Left ventricle myocardium superior (tissue), 1 donor: Measurements from ENCODE around the gene COL1A1. TPM values are rescaled to one million over a fixed set of nuclear protein-coding genes. Genes with fewer than 3 reads are reported as not detected.
A peak's percentile ranks its signal among the peaks of the same experiment; 100 is the strongest.

Source experiments
- ATAC-seq: fragments of 200-7000 bp; cut with Tn5 transposase; one replicate; pipeline ENCODE4 v1.9.1; 2020; ENCODE audit warnings: mild to moderate bottlenecking, moderate library complexity
- DNase-seq: peaks from one replicate; pipeline ENCODE4 v3.0.0-alpha.2; 2020
- intact Hi-C: fragments of 100-400 bp; cut with micrococcal nuclease; formaldehyde crosslinking; loops from one replicate; pipeline ENCODE4 v1.11.0; 2022
- total RNA-seq: library from RNA; stranded (reverse); fragmentation: NEBNext Ultra II Directional; extraction: Animal tissue kit (Norgen Biotek cat#: 25700); gene quantifications from one replicate; pipeline ENCODE4 v1.2.1, GENCODE V29; 2021
- donor health status: DM: no; HTN: yes; CAD: no; lungs with severe emphysema.

COL1A1 gene
- total RNA-seq, 1 donor from 2014 or later, result 26.8 TPM

DNA sequence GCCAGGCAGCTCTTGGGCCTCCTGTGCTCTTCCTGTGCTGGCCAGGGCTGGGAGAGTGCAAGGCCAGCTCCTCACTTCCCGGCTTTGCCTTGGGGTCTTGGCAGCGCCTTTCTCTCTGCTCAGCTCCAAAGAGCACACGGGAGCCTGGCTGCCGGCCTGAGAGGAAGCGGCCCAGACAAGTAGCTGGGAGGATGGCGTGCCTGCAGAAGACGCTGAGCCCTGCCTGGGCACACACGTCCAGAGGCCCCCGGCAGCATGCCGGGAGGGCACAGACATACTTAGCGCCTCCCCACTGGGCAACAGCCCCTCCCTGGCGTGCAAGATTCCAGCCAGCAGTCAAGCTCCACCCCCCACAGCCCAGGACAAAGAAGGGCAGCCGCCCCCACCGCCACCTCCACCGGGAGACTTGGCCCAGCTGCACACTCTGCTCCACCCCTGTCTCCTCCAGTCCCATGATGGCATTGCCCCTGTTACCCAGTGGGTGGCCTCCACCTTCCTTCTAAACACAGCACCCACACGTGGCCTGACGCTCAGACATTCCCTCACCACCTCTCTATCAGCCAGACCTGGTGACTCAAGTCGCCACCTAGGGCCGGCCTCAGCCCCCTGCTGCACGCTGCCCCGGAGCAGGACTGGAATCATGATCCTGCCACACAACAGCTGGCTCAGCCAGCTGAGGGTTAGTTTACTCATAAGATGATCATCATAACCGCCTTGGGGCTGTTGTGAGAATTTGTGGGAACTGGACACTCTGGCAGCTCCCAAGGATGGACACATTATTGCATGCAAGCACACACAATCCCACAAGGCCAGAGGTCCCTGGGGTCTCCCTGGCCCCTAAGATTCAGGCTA, 23.2 kb downstream of the COL1A1 start:
- intact Hi-C loops, result no loop called here
- ATAC-seq, result peak; percentile 87

DNA sequence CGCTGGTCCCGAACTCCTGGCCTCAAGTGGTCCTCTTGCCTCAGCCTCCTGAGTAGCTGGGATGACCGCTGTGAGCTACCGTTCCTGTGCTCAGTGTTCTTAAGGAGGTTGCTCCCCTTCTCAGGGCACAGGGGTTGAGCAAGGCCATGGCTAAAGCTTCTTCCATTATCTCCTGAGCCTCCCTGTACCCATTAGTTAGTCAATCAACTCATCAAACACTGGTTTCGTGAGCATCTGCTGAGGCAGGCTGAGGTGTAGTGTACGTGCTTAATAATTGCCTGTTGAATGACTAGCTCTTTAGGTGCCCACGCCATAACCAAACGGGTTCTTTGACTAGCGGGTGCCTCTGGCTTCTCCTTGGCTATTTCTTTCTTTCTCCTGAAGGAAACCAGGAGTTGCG, 24.0 kb downstream of the COL1A1 start:
- intact Hi-C loops, result no loop called here
- ATAC-seq, result no peak
- no peak for DNase-seq

More for the DNA sequence above, 23.2 kb downstream of the COL1A1 start:
- DNase-seq, result peak; percentile 89

DNA sequence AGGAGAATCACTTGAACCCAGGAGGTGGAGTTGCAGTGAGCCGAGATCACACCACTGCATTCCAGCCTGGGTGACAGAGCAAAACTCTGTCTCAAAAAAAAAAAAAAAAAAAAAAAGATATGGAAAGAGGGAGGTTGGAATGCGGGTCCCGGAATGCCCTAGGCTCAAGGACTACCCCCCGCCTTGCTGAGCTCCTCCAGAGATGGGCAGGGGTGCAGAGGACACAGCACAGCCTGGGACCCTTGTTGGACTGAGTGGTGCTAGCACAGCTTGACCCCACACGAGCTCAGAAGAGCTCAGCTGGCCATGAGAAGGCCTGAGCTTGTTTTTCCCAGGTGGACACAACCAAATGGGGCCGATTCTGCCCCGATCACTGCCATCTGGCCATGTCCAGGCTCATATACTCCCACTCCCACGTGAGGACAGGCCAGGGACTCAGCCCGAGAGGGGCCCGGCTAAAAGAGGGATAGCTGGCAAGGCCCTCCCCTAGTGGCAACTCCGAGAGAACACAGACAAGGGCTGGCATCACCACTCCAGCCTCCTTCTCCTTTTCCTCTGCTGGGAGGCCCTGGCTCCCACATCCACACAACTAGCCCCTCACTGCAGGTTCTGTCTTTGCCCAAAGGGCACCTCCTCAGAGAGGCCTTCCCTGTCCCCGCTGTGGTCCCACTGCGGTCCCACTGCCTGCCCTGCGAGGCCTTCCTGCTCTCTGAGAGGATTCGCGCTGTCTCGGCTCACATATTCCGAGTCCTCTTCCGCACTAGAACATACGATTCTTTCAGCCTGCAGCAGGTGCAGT, 24.7 kb downstream of the COL1A1 start:
- DNase-seq (no peak), ATAC-seq (peak; percentile 7)
- intact Hi-C loops, result no loop called here

DNA sequence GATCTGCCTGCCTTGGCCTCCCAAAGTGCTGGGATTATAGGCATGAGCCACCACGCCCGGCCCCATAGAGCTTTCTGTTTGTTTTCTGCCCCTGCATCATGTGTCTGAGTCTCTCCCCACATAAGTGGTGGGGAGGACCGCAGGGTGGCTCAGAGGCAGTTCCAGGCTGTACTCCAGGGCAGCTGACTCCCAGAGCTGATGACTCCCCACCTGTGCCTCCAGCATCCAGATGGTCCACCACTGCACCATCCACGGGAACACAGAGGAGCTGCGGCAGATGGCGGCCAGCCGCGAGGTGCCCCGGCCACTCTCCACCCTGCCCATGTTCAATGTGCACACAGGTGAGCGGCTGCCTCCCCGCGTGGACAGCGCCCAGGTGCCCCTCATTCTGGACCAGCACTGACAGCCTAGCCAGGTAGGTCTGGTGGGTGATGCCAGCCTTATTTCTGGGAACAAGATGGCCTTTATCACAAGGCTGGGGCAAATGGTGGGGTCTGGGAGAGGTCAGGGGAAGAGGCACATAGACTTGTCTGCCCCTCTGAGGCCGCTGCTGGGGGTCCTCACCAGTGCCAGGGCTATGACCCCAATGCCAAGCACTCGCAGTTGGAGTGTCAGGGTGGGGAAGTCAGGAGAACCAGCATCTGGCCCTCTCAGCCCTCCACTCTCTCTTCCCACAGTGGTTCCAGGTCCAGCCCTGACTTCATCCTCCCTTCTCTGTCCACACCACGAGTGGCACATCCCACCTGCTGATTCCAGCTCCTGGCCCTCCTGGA, 26.2 kb downstream of the COL1A1 start:
- DNase-seq, result no peak
- intact Hi-C loops, result no loop called here
- ATAC-seq, result no peak

DNA sequence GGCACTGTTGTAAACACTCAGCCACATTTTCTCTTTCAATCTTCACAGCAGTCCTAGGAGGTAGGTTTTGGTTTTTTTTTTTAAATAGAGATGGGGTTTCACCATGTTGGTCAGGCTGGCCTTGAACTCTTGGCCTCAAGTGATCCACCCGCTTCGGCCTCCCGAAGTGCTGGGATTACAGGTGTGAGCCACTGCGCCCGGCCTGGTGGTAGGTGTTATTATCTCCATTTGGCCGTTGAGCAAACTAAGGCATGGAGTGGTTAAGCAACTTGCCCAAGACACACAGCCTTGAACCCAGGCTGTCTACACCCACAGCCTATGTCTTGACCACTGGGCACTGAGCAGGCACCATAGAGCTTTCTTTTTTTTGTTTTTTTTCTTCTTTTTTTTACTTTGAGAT, 27.0 kb downstream of the COL1A1 start:
- ATAC-seq, result no peak
- intact Hi-C loops, result no loop called here
- no peak for DNase-seq

DNA sequence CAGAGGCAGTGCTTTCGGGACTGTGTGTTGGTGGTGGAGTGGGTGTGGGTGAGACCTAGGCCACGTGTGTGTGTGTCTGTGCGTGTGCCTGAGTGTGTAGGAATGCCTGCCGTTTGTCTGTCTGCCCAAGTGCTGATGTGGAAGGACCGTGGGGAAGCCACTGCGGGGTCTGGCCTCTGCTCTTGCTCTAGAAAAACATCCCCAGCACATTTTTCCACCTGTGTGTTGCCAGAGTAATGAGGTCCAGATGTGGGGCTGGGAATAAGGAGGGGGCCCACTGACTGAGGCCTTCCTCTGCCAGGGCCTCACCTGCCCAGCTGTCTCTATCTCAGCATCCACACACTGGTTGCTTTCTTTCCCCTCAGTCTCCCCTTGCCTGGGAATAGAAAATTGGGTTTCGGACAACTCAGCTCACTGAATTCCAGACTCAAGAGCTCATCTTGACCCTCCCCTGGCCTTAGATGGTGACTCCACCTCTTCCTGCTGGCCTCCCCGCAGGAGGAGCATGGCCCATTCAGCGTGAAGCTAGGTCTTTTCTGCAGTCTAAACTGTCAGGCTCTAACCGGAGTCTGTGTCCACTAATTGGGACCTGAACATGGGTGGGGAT, 28.0 kb downstream of the COL1A1 start:
- intact Hi-C loops, result no loop called here
- ATAC-seq (peak; percentile 1), DNase-seq (no peak)

DNA sequence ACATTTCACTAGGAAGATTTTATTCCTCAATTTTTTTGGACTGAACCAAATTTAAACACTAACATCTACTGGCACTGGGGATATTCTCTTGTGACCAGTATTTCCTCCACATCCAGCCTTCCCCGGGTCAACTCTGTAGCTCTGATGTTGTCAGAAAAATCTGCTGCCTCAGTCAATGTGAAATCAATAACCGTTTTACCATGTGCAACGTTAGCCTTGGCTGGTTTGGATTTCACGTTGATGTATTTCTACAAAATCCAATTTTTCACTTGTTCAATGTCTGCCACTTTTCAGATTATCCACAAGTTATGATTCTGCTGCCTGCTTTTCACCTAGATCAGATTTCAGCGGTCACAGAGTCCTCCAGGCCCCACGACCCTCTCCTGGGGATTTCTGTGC, 28.5 kb downstream of the COL1A1 start:
- no peak for ATAC-seq
- no peak for DNase-seq
- intact Hi-C loops, result no loop called here

DNA sequence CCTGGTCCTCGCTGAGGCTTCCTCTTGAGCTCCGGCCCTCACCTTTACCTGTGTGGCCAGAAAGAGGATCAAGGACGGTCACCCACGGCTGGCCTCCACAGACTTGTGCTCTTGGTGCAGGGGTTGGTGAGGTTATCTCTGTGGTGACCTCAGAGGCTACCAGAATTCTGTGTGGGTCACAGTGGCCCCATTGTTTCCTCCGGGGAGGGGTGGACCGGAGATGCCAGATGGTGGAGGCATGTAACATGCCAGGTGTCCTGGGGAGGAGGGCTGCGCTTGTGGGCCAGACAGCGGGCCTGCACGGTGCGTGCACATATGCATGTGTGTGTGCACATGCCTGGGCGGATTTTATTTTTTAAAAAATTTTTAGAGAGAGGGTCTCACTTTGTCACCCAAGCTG, 29.3 kb downstream of the COL1A1 start:
- no peak for DNase-seq
- intact Hi-C loops, result no loop called here
- no peak for ATAC-seq

DNA sequence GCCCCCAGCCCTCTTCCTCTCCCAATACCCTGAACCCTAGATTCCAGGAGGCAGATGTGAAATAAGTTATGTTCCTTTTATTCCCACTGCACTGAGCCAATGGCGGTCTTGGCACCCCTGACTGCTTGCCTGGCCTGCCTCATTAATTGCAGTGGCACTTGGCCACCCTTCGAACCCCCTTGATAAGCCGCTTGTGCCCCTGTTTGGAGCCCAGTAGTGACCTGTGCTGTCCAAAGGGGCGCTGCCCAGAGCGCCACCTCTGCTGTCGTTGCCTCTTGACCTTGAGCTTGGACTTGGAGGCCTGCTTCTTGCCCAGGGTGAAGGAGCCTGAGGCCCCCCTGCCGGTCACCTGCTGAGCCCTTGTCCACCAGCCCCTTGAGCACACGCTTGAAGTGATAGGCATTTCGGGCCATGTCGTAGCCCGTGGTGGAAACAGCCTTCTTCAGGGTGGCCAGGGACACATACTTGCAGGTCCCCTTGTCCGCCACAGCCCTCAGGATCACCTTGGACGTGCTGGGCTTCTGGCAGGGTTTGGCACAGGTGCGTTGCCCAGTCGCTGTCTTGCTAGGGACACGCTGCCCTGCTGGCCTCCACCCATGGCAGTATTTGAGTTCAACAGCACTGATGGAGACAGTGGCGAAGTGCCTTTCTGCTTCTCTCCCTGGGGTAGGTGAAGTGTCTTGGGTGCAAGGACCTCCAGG, 29.9 kb downstream of the COL1A1 start:
- DNase-seq (no peak), ATAC-seq (peak; percentile 6)
- intact Hi-C loops, result no loop called here

DNA sequence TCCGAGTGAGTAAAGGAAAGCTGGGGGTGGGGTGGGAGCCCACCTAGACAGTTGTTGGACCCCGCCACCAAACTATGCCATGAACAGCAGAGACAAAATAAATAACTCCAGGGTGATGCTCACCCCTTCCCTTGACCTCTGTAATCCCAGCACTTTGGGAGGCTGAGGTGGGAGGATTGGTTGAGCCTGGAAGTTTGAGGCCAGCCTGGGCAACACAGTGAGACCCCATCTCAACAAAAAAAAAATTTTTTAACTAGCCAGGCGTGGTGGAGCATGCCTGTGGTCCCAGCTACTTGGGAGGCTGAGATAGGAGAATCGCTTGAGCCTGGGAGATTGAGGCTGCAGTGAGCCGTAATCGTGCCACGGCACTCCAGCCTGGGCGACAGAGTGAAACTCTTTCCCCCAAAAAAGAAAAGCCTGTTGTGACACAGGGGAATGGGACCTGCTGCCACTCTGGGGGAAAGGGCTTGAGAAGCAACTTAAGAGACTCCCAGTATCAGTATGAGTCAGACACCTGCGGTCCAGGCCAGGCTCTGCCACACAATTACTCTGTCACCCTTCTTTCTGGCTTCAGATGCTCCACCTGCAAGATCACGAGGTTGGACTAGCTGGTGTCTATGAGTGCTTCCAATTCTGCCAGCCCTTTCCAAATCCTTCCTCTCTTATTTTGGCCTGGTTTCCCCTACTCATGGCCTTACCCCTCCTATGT, 30.6 kb downstream of the COL1A1 start:
- DNase-seq, result no peak
- ATAC-seq, result peak; percentile 29
- intact Hi-C loops, result no loop called here

DNA sequence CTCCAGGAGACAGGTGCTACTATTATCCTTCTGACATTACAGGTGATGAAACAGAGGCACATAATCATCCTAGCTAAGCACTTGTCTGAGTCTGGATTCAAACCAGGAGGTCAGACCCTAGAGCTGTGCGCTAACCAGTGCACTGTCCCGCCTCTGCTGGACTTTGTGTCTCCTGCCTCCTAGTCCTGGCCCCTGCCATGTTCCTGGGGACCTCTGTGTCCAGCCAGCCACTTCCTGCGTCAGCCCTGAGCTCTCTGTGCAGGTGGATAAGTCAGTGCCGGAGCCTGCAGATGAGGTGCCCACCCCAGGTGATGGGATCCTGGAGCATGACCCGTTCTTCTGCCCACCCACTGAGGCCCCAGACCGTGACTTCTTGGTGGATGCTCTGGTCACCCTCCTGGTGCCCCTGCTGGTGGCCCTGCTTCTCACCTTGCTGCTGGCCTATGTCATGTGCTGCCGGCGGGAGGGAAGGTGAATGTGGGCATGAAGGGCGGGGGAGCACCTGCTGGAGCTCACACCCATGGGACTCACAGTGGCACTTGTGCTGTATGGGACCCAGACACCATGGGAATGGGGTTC, 31.5 kb downstream of the COL1A1 start:
- DNase-seq (no peak), ATAC-seq (no peak)
- intact Hi-C loops, result loop anchor here (10.0 kb wide), 1 partner anchor 65 kb away; no protein-coding TSS in a partner anchor

DNA sequence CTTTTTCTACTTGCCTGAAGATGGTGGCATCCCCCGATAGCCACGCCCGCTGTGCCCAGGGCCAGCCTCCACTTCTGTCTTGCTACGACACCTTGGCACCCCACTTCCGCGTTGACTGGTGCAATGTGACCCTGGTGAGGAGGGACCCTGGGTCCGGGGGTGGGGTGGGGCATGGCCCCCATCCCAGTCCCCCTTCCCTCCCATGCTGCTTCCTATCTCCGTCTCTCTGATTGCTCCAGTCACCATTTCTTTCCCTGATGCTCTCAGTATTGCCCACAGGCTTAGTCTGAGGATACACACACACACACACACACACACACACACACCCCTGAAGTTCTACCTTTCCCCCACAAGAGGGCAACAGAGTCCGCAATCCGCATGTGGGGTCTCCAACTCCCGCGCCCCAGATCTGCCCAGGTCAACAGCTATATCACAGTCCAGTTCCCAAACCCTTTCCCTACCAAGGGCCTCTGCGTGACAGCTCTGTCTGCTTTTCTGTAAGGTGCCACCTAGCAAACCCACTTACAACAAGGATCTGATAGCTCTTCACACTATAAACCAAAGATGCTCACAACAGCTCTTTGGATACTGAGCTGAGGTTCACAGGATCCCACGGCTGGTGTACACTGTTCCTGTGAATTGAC, 32.2 kb downstream of the COL1A1 start:
- no peak for DNase-seq
- intact Hi-C loops, result loop anchor here (10.0 kb wide), 1 partner anchor 64 kb away; no protein-coding TSS in a partner anchor
- ATAC-seq, result peak; percentile 6

DNA sequence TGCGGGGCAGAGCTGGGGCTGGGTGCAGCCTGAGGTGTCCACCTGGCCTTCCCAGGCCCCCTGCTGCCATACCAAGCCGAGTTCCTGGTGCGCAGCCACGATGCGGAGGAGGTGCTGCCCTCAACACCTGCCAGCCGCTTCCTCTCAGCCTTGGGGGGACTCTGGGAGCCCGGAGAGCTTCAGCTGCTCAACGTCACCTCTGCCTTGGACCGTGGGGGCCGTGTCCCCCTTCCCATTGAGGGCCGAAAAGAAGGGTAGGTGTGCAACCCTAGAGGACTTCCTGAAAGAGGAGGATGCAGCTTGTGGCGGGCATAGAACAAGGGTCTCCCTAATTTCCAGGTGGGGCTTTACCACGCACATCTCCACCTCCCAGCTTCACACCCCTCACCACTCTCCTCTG, 33.1 kb downstream of the COL1A1 start:
- intact Hi-C loops, result loop anchor here (10.0 kb wide), 1 partner anchor 64 kb away; no protein-coding TSS in a partner anchor
- DNase-seq (no peak), ATAC-seq (no peak)

DNA sequence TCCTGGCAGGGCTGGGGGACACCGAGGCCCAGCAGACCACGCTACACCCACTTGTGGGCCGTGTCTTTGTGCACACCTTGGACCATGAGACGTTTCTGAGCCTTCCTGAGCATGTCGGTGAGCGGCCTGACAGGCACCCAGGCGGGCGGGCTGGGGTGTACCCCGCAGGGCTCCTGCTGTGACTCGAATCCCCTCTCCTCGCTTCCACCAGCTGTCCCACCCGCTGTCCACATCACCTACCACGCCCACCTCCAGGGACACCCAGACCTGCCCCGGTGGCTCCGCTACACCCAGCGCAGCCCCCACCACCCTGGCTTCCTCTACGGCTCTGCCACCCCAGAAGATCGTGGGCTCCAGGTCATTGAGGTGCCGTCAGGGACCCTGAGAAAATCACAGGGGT, 34.1 kb downstream of the COL1A1 start:
- DNase-seq, result no peak
- intact Hi-C loops, result loop anchor here (10.0 kb wide), 1 partner anchor 63 kb away; no protein-coding TSS in a partner anchor
- no peak for ATAC-seq

DNA sequence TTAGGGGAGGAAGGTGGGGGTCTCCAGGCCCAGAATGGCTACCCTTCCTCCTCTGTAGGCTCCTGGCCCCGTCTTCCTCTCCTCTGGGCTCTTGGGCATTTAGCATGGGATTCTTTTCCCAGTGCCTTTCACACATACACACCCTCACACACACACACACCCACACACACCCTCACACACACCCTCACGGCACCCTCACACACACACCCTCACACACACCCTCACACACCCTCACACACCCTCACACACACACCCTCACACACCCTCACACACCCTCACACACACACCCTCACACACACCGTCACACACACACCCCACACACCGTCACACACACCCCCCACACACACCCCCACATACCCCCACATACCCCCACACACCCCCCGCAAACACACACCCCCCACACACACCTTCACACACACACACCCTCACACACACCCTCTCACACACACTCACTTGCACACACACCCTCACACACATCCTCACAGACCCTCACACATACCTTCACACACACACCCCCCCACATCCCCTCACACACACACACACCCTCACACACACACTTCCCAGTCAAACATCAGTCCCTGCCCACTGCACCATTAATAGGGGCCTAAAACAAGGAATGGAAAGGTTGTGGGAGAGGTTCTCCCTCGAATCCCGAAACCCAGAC, 34.8 kb downstream of the COL1A1 start:
- intact Hi-C loops, result loop anchor here (10.0 kb wide), 1 partner anchor 62 kb away; no protein-coding TSS in a partner anchor
- no peak for ATAC-seq

DNA sequence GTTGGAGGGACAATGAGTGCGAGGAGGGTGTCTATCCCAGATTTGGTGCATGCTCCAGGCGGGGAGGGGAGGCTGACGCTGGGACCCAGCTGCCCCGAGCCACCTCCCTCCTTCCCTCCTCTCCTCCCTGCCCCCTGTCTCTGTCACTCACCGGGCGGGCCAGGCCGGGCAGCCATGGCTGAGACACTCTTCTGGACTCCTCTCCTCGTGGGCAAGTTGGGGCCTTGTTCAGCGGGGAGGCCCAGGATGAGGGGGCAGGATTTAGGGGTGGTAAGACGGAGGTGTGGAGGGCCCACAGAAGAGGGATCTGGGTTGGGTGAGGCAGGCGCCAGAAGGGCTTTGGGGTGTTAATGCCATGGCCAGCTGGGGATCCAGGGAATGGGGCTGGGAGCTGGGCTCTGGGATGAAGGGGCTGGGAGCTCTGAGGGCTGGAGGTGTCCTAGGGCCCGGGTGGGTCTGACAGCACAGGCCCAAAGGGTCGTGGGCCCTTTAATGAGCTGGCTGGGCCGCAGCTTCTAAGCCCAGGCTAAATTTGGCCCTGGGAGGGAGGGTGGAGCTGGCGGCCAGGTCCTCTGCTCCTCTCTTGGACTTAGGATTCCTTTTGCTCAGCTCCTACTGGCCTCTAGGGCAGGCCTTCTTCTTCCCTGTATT, 35.4 kb downstream of the COL1A1 start, which contains the start of gene SGCA:
Gene SGCA, plus strand, starts transcription at position 139 of the 651 bp plus-strand sequence. Its CDS starts 36 bp downstream, at position 175.
- DNase-seq (peak; percentile 76), ATAC-seq (peak; percentile 73)
- intact Hi-C loops, result loop anchor here (10.0 kb wide), 1 partner anchor 61 kb away; no protein-coding TSS in a partner anchor

More for the DNA sequence above, 34.8 kb downstream of the COL1A1 start:
- DNase-seq, result no peak
